ENCODE data around the gene TNFRSF19. TPM values are rescaled to one million over a fixed set of nuclear protein-coding genes. Genes with fewer than 3 reads are reported as not detected.
"Not testable (repeated sequence)": the region's sequence is repeated elsewhere in the genome, so short reads cannot be mapped to it uniquely, and the experiment has no call there.

TNFRSF19 gene
- polyA plus RNA-seq, 1 donor from 2014 or later, result 0.29 TPM

- Mint-ChIP-seq H3K4me1 (peaks cover 10 to 11% (median 10%) of the 10 kb centered on the region in 3 donors), H3K27ac (peak overlapping the region in 1 of 3 donors; percentile 26), H3K9me3 (peaks cover 0 to 3% (median 0%) of the 10 kb centered on the region in 3 donors), H3K36me3 (no peaks in the 10 kb centered on the region), H3K4me3 (peak overlapping the region; percentile 49 to 88 (median 70)), H3K27me3 (peaks cover 33% of the 10 kb centered on the region)
Observed at GRCh38 chr13:23579896-23580683, 9.9 kb downstream of the TNFRSF19 start.

GRCh38 chr13:23580684-23581060, 10.5 kb downstream of the TNFRSF19 start:
- Mint-ChIP-seq H3K9me3 (peaks cover 0 to 3% (median 0%) of the 10 kb centered on the region in 3 donors), H3K27me3 (peaks cover 35% of the 10 kb centered on the region), H3K4me3 (peak overlapping the region in 2 of 4 donors; percentile 67 to 88), H3K4me1 (peaks cover 10 to 11% (median 10%) of the 10 kb centered on the region in 3 donors), H3K36me3 (no peaks in the 10 kb centered on the region), H3K27ac (no peak overlapping the region)

- Mint-ChIP-seq H3K27me3 (peaks cover 32% of the 10 kb centered on the region), H3K9me3 (no peaks in the 10 kb centered on the region), H3K4me1 (peaks cover 7 to 10% (median 8%) of the 10 kb centered on the region in 3 donors), H3K27ac (no peak overlapping the region), H3K4me3 (no peak overlapping the region), H3K36me3 (no peaks in the 10 kb centered on the region)
Observed at GRCh38 chr13:23583491-23583890, 13.3 kb downstream of the TNFRSF19 start.

- H3K9me3 Mint-ChIP-seq, result no peaks in the 10 kb centered on the region
- no peaks in the 10 kb centered on the region for H3K36me3 Mint-ChIP-seq
- H3K4me3 Mint-ChIP-seq, result no peak overlapping the region
- H3K4me1 Mint-ChIP-seq, result peaks cover 7 to 10% (median 7%) of the 10 kb centered on the region in 3 donors
- no peak overlapping the region for H3K27ac Mint-ChIP-seq
- H3K27me3 Mint-ChIP-seq, result peaks cover 34% of the 10 kb centered on the region
Observed at GRCh38 chr13:23584275-23584674, 14.1 kb downstream of the TNFRSF19 start.

GRCh38 chr13:23586336-23586735, 16.1 kb downstream of the TNFRSF19 start:
- Mint-ChIP-seq H3K36me3 (no peaks in the 10 kb centered on the region), H3K9me3 (no peaks in the 10 kb centered on the region), H3K27ac (no peak overlapping the region), H3K4me3 (no peak overlapping the region), H3K27me3 (peaks cover 24% of the 10 kb centered on the region), H3K4me1 (no peaks in the 10 kb centered on the region)

GRCh38 chr13:23588666-23589065, 18.5 kb downstream of the TNFRSF19 start:
- Mint-ChIP-seq H3K9me3 (no peaks in the 10 kb centered on the region), H3K4me1 (no peaks in the 10 kb centered on the region), H3K27me3 (peaks cover 18% of the 10 kb centered on the region), H3K27ac (no peak overlapping the region), H3K36me3 (no peaks in the 10 kb centered on the region), H3K4me3 (no peak overlapping the region)

GRCh38 chr13:23592596-23592995, 22.4 kb downstream of the TNFRSF19 start:
- Mint-ChIP-seq H3K36me3 (no peaks in the 10 kb centered on the region), H3K27me3 (peaks cover 14% of the 10 kb centered on the region), H3K4me3 (no peak overlapping the region), H3K4me1 (no peaks in the 10 kb centered on the region), H3K9me3 (no peaks in the 10 kb centered on the region), H3K27ac (no peak overlapping the region)

- no peak overlapping the region for H3K27ac Mint-ChIP-seq
- no peaks in the 10 kb centered on the region for H3K36me3 Mint-ChIP-seq
Observed at GRCh38 chr13:23593148-23593547, 22.9 kb downstream of the TNFRSF19 start.

GRCh38 chr13:23594290-23594689, 24.1 kb downstream of the TNFRSF19 start:
- not testable (repeated sequence) for H3K36me3 Mint-ChIP-seq, H3K4me1 Mint-ChIP-seq, H3K4me3 Mint-ChIP-seq, H3K27ac Mint-ChIP-seq, H3K9me3 Mint-ChIP-seq
- peaks cover 17% of the 10 kb centered on the region for H3K27me3 Mint-ChIP-seq

More at GRCh38 chr13:23593148-23593547, 22.9 kb downstream of the TNFRSF19 start:
- Mint-ChIP-seq H3K9me3 (peaks cover 0 to 2% (median 0%) of the 10 kb centered on the region in 3 donors), H3K4me3 (no peak overlapping the region), H3K27me3 (peaks cover 17% of the 10 kb centered on the region), H3K4me1 (no peaks in the 10 kb centered on the region)

- Mint-ChIP-seq H3K36me3 (peaks cover 2% of the 10 kb centered on the region), H3K27me3 (peaks cover 15% of the 10 kb centered on the region), H3K4me3 (no peak overlapping the region), H3K27ac (no peak overlapping the region), H3K9me3 (peaks cover 0 to 8% (median 7%) of the 10 kb centered on the region in 3 donors), H3K4me1 (no peaks in the 10 kb centered on the region)
Observed at GRCh38 chr13:23598369-23598768, 28.2 kb downstream of the TNFRSF19 start.

- H3K27ac Mint-ChIP-seq, result no peak overlapping the region
- no peak overlapping the region for H3K4me3 Mint-ChIP-seq
- H3K27me3 Mint-ChIP-seq, result peaks cover 17% of the 10 kb centered on the region
- H3K4me1 Mint-ChIP-seq, result no peaks in the 10 kb centered on the region
- H3K9me3 Mint-ChIP-seq, result peaks cover 0 to 8% (median 7%) of the 10 kb centered on the region in 3 donors
- H3K36me3 Mint-ChIP-seq, result peaks cover 2% of the 10 kb centered on the region
Observed at GRCh38 chr13:23599083-23599925, 29.1 kb downstream of the TNFRSF19 start.

GRCh38 chr13:23600100-23600499, 29.9 kb downstream of the TNFRSF19 start:
- no peak overlapping the region for H3K4me3 Mint-ChIP-seq
- H3K27ac Mint-ChIP-seq, result no peak overlapping the region
- peaks cover 0 to 8% (median 7%) of the 10 kb centered on the region in 3 donors for H3K9me3 Mint-ChIP-seq
- peaks cover 19% of the 10 kb centered on the region for H3K27me3 Mint-ChIP-seq
- H3K36me3 Mint-ChIP-seq, result peaks cover 2% of the 10 kb centered on the region
- no peaks in the 10 kb centered on the region for H3K4me1 Mint-ChIP-seq

GRCh38 chr13:23600534-23600933, 30.3 kb downstream of the TNFRSF19 start:
- no peaks in the 10 kb centered on the region for H3K4me1 Mint-ChIP-seq
- H3K9me3 Mint-ChIP-seq, result peaks cover 0 to 8% (median 7%) of the 10 kb centered on the region in 3 donors
- H3K27me3 Mint-ChIP-seq, result peaks cover 16% of the 10 kb centered on the region
- no peak overlapping the region for H3K27ac Mint-ChIP-seq
- H3K36me3 Mint-ChIP-seq, result peaks cover 2% of the 10 kb centered on the region
- H3K4me3 Mint-ChIP-seq, result no peak overlapping the region

GRCh38 chr13:23605831-23606230, 35.6 kb downstream of the TNFRSF19 start:
- Mint-ChIP-seq H3K27me3 (peaks cover 9% of the 10 kb centered on the region), H3K4me1 (peaks cover 7 to 17% (median 16%) of the 10 kb centered on the region in 3 donors), H3K9me3 (peaks cover 0 to 1% (median 0%) of the 10 kb centered on the region in 3 donors), H3K4me3 (no peak overlapping the region), H3K27ac (no peak overlapping the region), H3K36me3 (peaks cover 2% of the 10 kb centered on the region)

GRCh38 chr13:23608138-23608537, 37.9 kb downstream of the TNFRSF19 start:
- peaks cover 7 to 18% (median 17%) of the 10 kb centered on the region in 3 donors for H3K4me1 Mint-ChIP-seq
- H3K27ac Mint-ChIP-seq, result no peak overlapping the region
- H3K36me3 Mint-ChIP-seq, result no peaks in the 10 kb centered on the region
- peak overlapping the region in 1 of 4 donors; percentile 25 for H3K4me3 Mint-ChIP-seq
- peaks cover 9% of the 10 kb centered on the region for H3K27me3 Mint-ChIP-seq
- peaks cover 0 to 4% (median 2%) of the 10 kb centered on the region in 3 donors for H3K9me3 Mint-ChIP-seq
